OCI-LY3 (cell line): ENCODE measurements around the gene DCLK3.

Experiments
- H2AFZ ChIP-seq: fragments of 200-600, 300-600 bp; shearing (Covaris generic); 2 replicates; pipeline ENCODE4 v1.6.0; 2014; ENCODE audit warnings: antibody characterized with exemption, low read depth, low read length
- H3K27ac ChIP-seq: fragments of 200-600, 300-600 bp; sonication (generic); 2 replicates; pipeline ENCODE4 v1.5.1; 2014; ENCODE audit warnings: mild to moderate bottlenecking, low read length, moderate library complexity, mixed read lengths
- H3K27me3 ChIP-seq: fragments of 200-600, 300-600 bp; sonication (generic); 2 replicates; pipeline ENCODE4 v1.6.1; 2014; ENCODE audit warnings: low read depth, low read length, mixed read lengths
- H3K36me3 ChIP-seq: fragments of 200-600, 300-600 bp; sonication (generic); replicated peaks from 2 replicates; pipeline ENCODE3; 2014; ENCODE audit warnings: low read depth, low read length, mixed read lengths
- H3K4me1 ChIP-seq: fragments of 300-600, 200-600 bp; sonication (generic); 2 replicates; pipeline ENCODE4 v1.6.1; 2014; ENCODE audit warnings: low read length, mixed read lengths
- H3K4me2 ChIP-seq: fragments of 200-600, 300-600 bp; sonication (generic); 2 replicates; pipeline ENCODE4 v1.6.1; 2014; ENCODE audit warnings: low read length, mixed read lengths
- H3K4me3 ChIP-seq: fragments of 300-600, 200-600 bp; sonication (generic); 2 replicates; pipeline ENCODE4 v1.5.1; 2014; ENCODE audit warnings: antibody characterized with exemption, mild to moderate bottlenecking, low read length, moderate library complexity
- H3K79me2 ChIP-seq: fragments of 300-600, 200-600 bp; shearing (Covaris generic); 2 replicates; pipeline ENCODE4 v1.6.1; 2014; ENCODE audit warnings: mild to moderate bottlenecking, low read length, mixed read lengths
- H3K9ac ChIP-seq: fragments of 300-600, 200-600 bp; shearing (Covaris generic); 2 replicates; pipeline ENCODE4 v1.6.0; 2014; ENCODE audit warnings: mild to moderate bottlenecking, low read length, moderate library complexity
- H3K9me3 ChIP-seq: fragments of 200-600, 300-600 bp; shearing (Covaris generic); 2 replicates; pipeline ENCODE4 v1.6.1; 2014; ENCODE audit warnings: low read length, mixed read lengths; ENCODE audit not compliant: insufficient read depth
- H4K20me1 ChIP-seq: fragments of 200-600, 300-600 bp; sonication (generic); 2 replicates; pipeline ENCODE4 v1.6.1; 2016; ENCODE audit warnings: low read length, mixed read lengths; ENCODE audit not compliant: insufficient read depth
- CTCF ChIP-seq: fragments of 200-600, 300-600 bp; sonication (generic); IDR thresholded peaks from 2 replicates; pipeline ENCODE4 v1.5.1; 2014; ENCODE audit warnings: antibody characterized with exemption, low read length, low read depth
- EZH2phosphoT487 ChIP-seq: fragments of 200-600 bp; shearing (Covaris generic); IDR thresholded peaks from 2 replicates; pipeline ENCODE4 v1.6.1; 2018; ENCODE audit warnings: antibody characterized with exemption, mixed run types, low read depth

Gene DCLK3

GRCh38 chr3:36733162-36733696 is 31.1 kb downstream of the DCLK3 start:
- Histone ChIP-seq H4K20me1 (no peaks in the 10 kb centered on the region), H3K79me2 (no peaks in the 10 kb centered on the region), H2AFZ (no peak overlapping the region), H3K4me3 (no peak overlapping the region), H3K4me1 (peaks cover 5% of the 10 kb centered on the region; the same call in 1 of the 2 replicates), H3K27me3 (peaks cover 4% of the 10 kb centered on the region), H3K4me2 (no peak overlapping the region), H3K9ac (no peak overlapping the region), H3K36me3 (no peaks in the 10 kb centered on the region), H3K9me3 (no peaks in the 10 kb centered on the region), H3K27ac (no peak overlapping the region)
- TF ChIP-seq CTCF (no peak), EZH2phosphoT487 (no peak)

- H3K36me3 ChIP-seq = no peaks in the 10 kb centered on the region
- no peak overlapping the region for H3K27ac ChIP-seq
- no peak overlapping the region for H2AFZ ChIP-seq
- H3K79me2 ChIP-seq = no peaks in the 10 kb centered on the region
- H3K4me3 ChIP-seq = no peak overlapping the region
- no peak overlapping the region for H3K4me2 ChIP-seq
- peaks cover 5% of the 10 kb centered on the region; the same call in 1 of the 2 replicates for H3K4me1 ChIP-seq
- TF ChIP-seq EZH2phosphoT487 (no peak), CTCF (no peak)
- H3K9ac ChIP-seq = no peak overlapping the region
- H3K27me3 ChIP-seq = peaks cover 15% of the 10 kb centered on the region
- no peaks in the 10 kb centered on the region for H3K9me3 ChIP-seq
- H4K20me1 ChIP-seq = no peaks in the 10 kb centered on the region
These were observed 33.4 kb downstream of the DCLK3 start for GRCh38 chr3:36730966-36731365.

- H4K20me1 ChIP-seq = no peaks in the 10 kb centered on the region
- H3K9ac ChIP-seq = no peak overlapping the region
- H3K27me3 ChIP-seq = peaks cover 15% of the 10 kb centered on the region
- no peaks in the 10 kb centered on the region for H3K36me3 ChIP-seq
- H3K4me2 ChIP-seq = peak overlapping the region; percentile 28
- TF ChIP-seq CTCF (peak; percentile 95), EZH2phosphoT487 (no peak)
- H3K4me3 ChIP-seq = no peak overlapping the region
- peaks cover 5% of the 10 kb centered on the region; the same call in 1 of the 2 replicates for H3K4me1 ChIP-seq
- H3K9me3 ChIP-seq = no peaks in the 10 kb centered on the region
- H3K79me2 ChIP-seq = no peaks in the 10 kb centered on the region
- no peak overlapping the region for H3K27ac ChIP-seq
- peak overlapping the region; percentile 79 for H2AFZ ChIP-seq
These were observed 34.9 kb downstream of the DCLK3 start for GRCh38 chr3:36729204-36730056.

- no peak overlapping the region for H3K4me2 ChIP-seq
- H3K9ac ChIP-seq = no peak overlapping the region
- no peaks in the 10 kb centered on the region for H3K27me3 ChIP-seq
- no peaks in the 10 kb centered on the region for H4K20me1 ChIP-seq
- H2AFZ ChIP-seq = no peak overlapping the region
- H3K36me3 ChIP-seq = no peaks in the 10 kb centered on the region
- no peaks in the 10 kb centered on the region for H3K4me1 ChIP-seq
- no peak overlapping the region for H3K27ac ChIP-seq
- H3K4me3 ChIP-seq = no peak overlapping the region
- no peaks in the 10 kb centered on the region for H3K9me3 ChIP-seq
- TF ChIP-seq EZH2phosphoT487 (no peak), CTCF (no peak)
- H3K79me2 ChIP-seq = no peaks in the 10 kb centered on the region
These were observed 49.8 kb downstream of the DCLK3 start for GRCh38 chr3:36714343-36715086.
